ENCODE data around the gene ZNF460. TPM values are rescaled to one million over a fixed set of nuclear protein-coding genes. Genes with fewer than 3 reads are reported as not detected.

The ZNF460 gene
- polyA plus RNA-seq, 1 experiment, result 11.2 TPM

GRCh38 chr19:57308514-57308913 is 28.2 kb downstream of the ZNF460 start:
- Histone ChIP-seq H3K27ac (ENCODE audit: low read depth, low read length) (no peak overlapping the region), H3K27me3 (ENCODE audit: control insufficient read depth, insufficient read depth, low read length) (peaks cover 2% of the 10 kb centered on the region), H3K4me3 (ENCODE audit: low read depth, low read length) (no peak overlapping the region), H3K9me3 (ENCODE audit: control insufficient read depth, insufficient read depth, low read length) (no peaks in the 10 kb centered on the region; the same call in 1 of the 2 replicates)
- CTCF ChIA-PET, result no interaction called here
- no peak for DNase-seq (ENCODE audit: low read depth, low spot score)
- POLR2A ChIA-PET, result no interaction called here
- TF ChIP-seq CTCF (IDR thresholded peaks at IDR 0.05; ENCODE audit: low read depth, low read length), result no peak

GRCh38 chr19:57310792-57311191 is 30.5 kb downstream of the ZNF460 start:
- Histone ChIP-seq H3K4me3 (ENCODE audit: low read depth, low read length) (no peak overlapping the region), H3K27ac (ENCODE audit: low read depth, low read length) (no peak overlapping the region), H3K9me3 (ENCODE audit: control insufficient read depth, insufficient read depth, low read length) (no peaks in the 10 kb centered on the region; the same call in 1 of the 2 replicates), H3K27me3 (ENCODE audit: control insufficient read depth, insufficient read depth, low read length) (peaks cover 8% of the 10 kb centered on the region)
- TF ChIP-seq CTCF (IDR thresholded peaks at IDR 0.05; ENCODE audit: low read depth, low read length), result no peak
- ChIA-PET CTCF (no interaction called here), POLR2A (interaction anchor here (2.0 kb wide), 1 partner anchor 9 kb away, joined by 6 read pairs; no protein-coding TSS in a partner anchor)
- no peak for DNase-seq (ENCODE audit: low read depth, low spot score)

- Histone ChIP-seq H3K4me3 (ENCODE audit: low read depth, low read length) (no peak overlapping the region), H3K27me3 (ENCODE audit: control insufficient read depth, insufficient read depth, low read length) (peaks cover 12% of the 10 kb centered on the region), H3K27ac (ENCODE audit: low read depth, low read length) (no peak overlapping the region), H3K9me3 (ENCODE audit: control insufficient read depth, insufficient read depth, low read length) (no peaks in the 10 kb centered on the region)
- CTCF ChIA-PET, result no interaction called here
- no peak for TF ChIP-seq CTCF (IDR thresholded peaks at IDR 0.05; ENCODE audit: low read depth, low read length)
- POLR2A ChIA-PET, result no interaction called here
- no peak for DNase-seq (ENCODE audit: low read depth, low spot score)
Measured at GRCh38 chr19:57314146-57314545, 33.9 kb downstream of the ZNF460 start.

GRCh38 chr19:57317503-57317902 is 37.2 kb downstream of the ZNF460 start:
- POLR2A ChIA-PET, result interaction anchor here (0.9 kb wide), 1 partner anchor 15 kb away, joined by 10 read pairs; no protein-coding TSS in a partner anchor
- H3K27ac ChIP-seq (ENCODE audit: low read depth, low read length), result no peak overlapping the region
- H3K27me3 ChIP-seq (ENCODE audit: control insufficient read depth, insufficient read depth, low read length), result peaks cover 12% of the 10 kb centered on the region
- CTCF ChIA-PET, result interaction anchor here (1.6 kb wide), 1 partner anchor 15 kb away, joined by 5 read pairs; no protein-coding TSS in a partner anchor
- DNase-seq (ENCODE audit: low read depth, low spot score), result no peak
- peak overlapping the region; percentile 36; the same call in 1 of the 2 replicates for H3K4me3 ChIP-seq (ENCODE audit: low read depth, low read length)
- no peak for TF ChIP-seq CTCF (IDR thresholded peaks at IDR 0.05; ENCODE audit: low read depth, low read length)
- peaks cover 4% of the 10 kb centered on the region; the same call in 1 of the 2 replicates for H3K9me3 ChIP-seq (ENCODE audit: control insufficient read depth, insufficient read depth, low read length)

- Histone ChIP-seq H3K9me3 (ENCODE audit: control insufficient read depth, insufficient read depth, low read length) (peaks cover 4% of the 10 kb centered on the region; the same call in 1 of the 2 replicates), H3K27me3 (ENCODE audit: control insufficient read depth, insufficient read depth, low read length) (peaks cover 4% of the 10 kb centered on the region), H3K27ac (ENCODE audit: low read depth, low read length) (peak overlapping the region; percentile 81), H3K4me3 (ENCODE audit: low read depth, low read length) (peak overlapping the region; percentile 85)
- no peak for DNase-seq (ENCODE audit: low read depth, low spot score)
- ChIA-PET POLR2A (interaction anchor here (0.6 to 0.7 kb wide), 3 partner anchors 18 to 128 kb away, joined by 3 to 7 read pairs (median 7); no protein-coding TSS in a partner anchor), CTCF (interaction anchor here (0.6 kb wide), 1 partner anchor 75 kb away, joined by 3 read pairs; no protein-coding TSS in a partner anchor)
- no peak for TF ChIP-seq CTCF (IDR thresholded peaks at IDR 0.05; ENCODE audit: low read depth, low read length)
Measured at GRCh38 chr19:57319869-57320179, 39.5 kb downstream of the ZNF460 start.

Data from AG04450 (cell line).